Fibroblast of skin of abdomen (primary cell): Measurements from ENCODE around the gene MAP6.

ENCODE experiments used
- DNase-seq: peaks from one replicate; pipeline ENCODE4 v3.0.0-alpha.2; 2013

The MAP6 gene

GRCh38 chr11:75627906-75628668 lies 40.8 kb downstream of the MAP6 start:
- peak; percentile 54 for DNase-seq

- DNase-seq, result peak; percentile 79
These were observed 41.8 kb downstream of the MAP6 start for GRCh38 chr11:75626889-75627529.

- DNase-seq, result peak; percentile 85
These were observed 42.6 kb downstream of the MAP6 start for GRCh38 chr11:75625991-75626888.

- no peak for DNase-seq
These were observed 43.8 kb downstream of the MAP6 start for GRCh38 chr11:75625021-75625420.

- DNase-seq, result no peak
These were observed 52.6 kb downstream of the MAP6 start for GRCh38 chr11:75616281-75616680.

GRCh38 chr11:75615751-75616150 lies 53.1 kb downstream of the MAP6 start:
- DNase-seq, result no peak

GRCh38 chr11:75611823-75612222 lies 57.0 kb downstream of the MAP6 start:
- DNase-seq, result no peak

- no peak for DNase-seq
These were observed 62.7 kb downstream of the MAP6 start for GRCh38 chr11:75606099-75606498.

- DNase-seq, result peak; percentile 92
These were observed 64.8 kb downstream of the MAP6 start for GRCh38 chr11:75603791-75604736.

GRCh38 chr11:75602951-75603350 lies 65.9 kb downstream of the MAP6 start:
- peak; percentile 79 for DNase-seq

- no peak for DNase-seq
These were observed 67.3 kb downstream of the MAP6 start for GRCh38 chr11:75601494-75601893.

- no peak for DNase-seq
These were observed 68.5 kb downstream of the MAP6 start for GRCh38 chr11:75600356-75600755.

- no peak for DNase-seq
These were observed 69.9 kb downstream of the MAP6 start for GRCh38 chr11:75598900-75599299.

- no peak for DNase-seq
These were observed 70.6 kb downstream of the MAP6 start for GRCh38 chr11:75598264-75598663.

GRCh38 chr11:75597636-75598035 lies 71.2 kb downstream of the MAP6 start:
- DNase-seq, result peak; percentile 48

GRCh38 chr11:75596914-75597313 lies 71.9 kb downstream of the MAP6 start:
- no peak for DNase-seq

- no peak for DNase-seq
These were observed 73.4 kb downstream of the MAP6 start for GRCh38 chr11:75595429-75595828.

GRCh38 chr11:75594211-75594610 lies 74.6 kb downstream of the MAP6 start:
- DNase-seq, result no peak

- no peak for DNase-seq
These were observed 75.4 kb downstream of the MAP6 start for GRCh38 chr11:75593286-75593915.

- no peak for DNase-seq
These were observed 76.1 kb downstream of the MAP6 start for GRCh38 chr11:75592715-75593114.

GRCh38 chr11:75591966-75592365 lies 76.9 kb downstream of the MAP6 start:
- no peak for DNase-seq

- DNase-seq, result no peak
These were observed 77.5 kb downstream of the MAP6 start for GRCh38 chr11:75591371-75591770.
